ENCODE measurements around the gene MRPL43. TPM values are rescaled to one million over a fixed set of nuclear protein-coding genes. Genes with fewer than 3 reads are reported as not detected.

Gene MRPL43
- polyA plus RNA-seq, 3 donors from 2014 or later = 117 to 163 (median 129) TPM

DNA sequence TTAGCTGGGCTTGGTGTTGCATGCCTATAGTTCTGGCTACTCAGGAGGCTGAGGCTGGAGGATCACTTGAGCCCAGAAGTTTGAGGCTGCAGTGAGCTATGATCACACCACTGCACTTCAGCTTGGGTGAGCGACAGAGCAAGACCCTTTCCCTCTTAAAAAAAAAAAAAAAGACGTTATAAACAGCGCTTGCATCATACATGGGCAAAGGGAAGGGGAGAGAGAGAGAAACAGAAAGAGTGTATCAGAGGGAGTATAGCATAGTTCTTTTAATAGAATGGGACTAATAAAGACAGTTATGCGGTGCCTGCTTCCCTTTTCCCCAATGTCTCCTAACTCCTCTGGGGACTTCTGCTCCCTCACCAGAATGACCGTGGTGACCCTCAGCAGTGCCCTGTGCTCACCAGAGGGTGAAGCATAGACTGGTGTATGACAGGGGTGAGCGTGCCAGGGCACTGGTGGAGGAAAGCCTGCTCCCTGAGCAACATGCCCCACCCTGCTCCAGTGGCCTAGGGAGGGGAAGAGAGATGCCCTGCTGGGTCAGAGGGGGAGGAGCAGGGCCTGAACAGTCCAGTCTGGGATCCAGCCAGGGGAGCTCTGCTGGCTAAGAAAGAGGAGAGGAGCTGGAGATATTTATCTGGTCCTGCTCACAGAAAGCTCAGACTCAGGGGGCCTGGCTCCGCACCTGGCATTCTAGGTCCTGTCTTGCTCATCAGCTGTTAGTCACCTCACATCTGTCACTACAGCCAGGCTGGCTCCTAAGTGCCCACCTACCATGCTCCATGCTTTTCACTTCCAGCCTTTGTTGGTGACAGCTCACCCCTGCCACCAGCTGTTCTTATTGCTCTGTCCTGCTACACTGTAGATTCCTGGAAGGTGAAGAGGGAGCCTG is 41.4 kb upstream of the MRPL43 start:
- Mint-ChIP-seq H3K36me3 (no peaks in the 10 kb centered on the region), H3K27me3 (ENCODE audit: low read depth in 3 of 3) (peaks cover 3 to 14% (median 4%) of the 10 kb centered on the region in 3 donors), H3K9me3 (no peaks in the 10 kb centered on the region), H3K4me1 (peaks cover 22 to 26% of the 10 kb centered on the region in 2 donors), H3K4me3 (no peak overlapping the region), H3K27ac (no peak overlapping the region)
- no peak for DNase-seq

DNA sequence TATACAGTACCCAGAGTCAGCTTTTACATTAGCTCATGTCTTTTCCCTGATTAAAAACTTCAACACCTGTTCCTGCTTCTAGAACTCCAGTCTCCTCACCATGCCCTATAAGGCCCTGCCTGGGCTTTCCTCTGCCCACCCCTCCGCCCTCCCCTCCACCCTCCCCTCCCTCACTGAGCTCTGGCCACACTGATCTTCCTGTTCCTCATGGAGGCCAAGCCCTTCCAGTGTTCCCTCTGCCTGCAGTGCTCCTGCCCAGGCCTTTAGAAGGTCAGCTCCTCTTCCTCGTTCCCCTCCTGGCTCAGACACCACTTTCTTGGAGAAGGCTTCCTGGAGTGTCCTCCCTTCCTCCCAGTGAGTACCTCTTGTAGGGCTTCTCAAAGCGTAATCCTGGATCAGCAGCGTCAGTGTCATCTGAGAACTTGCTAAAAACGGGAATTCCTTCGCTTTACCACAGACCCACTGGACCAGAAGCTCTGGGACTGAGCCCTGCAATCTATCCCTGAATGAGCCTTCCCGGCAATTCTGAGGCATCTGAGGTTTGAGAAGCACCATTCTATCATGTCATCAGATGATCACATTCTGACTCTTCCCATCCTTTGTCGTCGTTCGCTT is 39.9 kb upstream of the MRPL43 start:
- Mint-ChIP-seq H3K4me1 (peaks cover 9 to 11% of the 10 kb centered on the region in 2 donors), H3K27ac (no peak overlapping the region), H3K36me3 (no peaks in the 10 kb centered on the region), H3K9me3 (no peaks in the 10 kb centered on the region), H3K27me3 (ENCODE audit: low read depth in 3 of 3) (peaks cover 3 to 9% (median 4%) of the 10 kb centered on the region in 3 donors), H3K4me3 (no peak overlapping the region)
- no peak for DNase-seq

- peaks cover 0 to 1% (median 0%) of the 10 kb centered on the region in 6 donors for H3K9me3 Mint-ChIP-seq
- no peaks in the 10 kb centered on the region for H3K4me1 Mint-ChIP-seq
- H3K4me3 Mint-ChIP-seq = no peak overlapping the region
- H3K36me3 Mint-ChIP-seq = no peaks in the 10 kb centered on the region
- no peak for DNase-seq
- H3K27ac Mint-ChIP-seq = no peak overlapping the region
- peaks cover 5 to 9% (median 8%) of the 10 kb centered on the region in 3 donors for H3K27me3 Mint-ChIP-seq (ENCODE audit: low read depth in 3 of 3)
Observed at GRCh38 chr10:101022967-101023705, 35.8 kb upstream of the MRPL43 start.

DNA sequence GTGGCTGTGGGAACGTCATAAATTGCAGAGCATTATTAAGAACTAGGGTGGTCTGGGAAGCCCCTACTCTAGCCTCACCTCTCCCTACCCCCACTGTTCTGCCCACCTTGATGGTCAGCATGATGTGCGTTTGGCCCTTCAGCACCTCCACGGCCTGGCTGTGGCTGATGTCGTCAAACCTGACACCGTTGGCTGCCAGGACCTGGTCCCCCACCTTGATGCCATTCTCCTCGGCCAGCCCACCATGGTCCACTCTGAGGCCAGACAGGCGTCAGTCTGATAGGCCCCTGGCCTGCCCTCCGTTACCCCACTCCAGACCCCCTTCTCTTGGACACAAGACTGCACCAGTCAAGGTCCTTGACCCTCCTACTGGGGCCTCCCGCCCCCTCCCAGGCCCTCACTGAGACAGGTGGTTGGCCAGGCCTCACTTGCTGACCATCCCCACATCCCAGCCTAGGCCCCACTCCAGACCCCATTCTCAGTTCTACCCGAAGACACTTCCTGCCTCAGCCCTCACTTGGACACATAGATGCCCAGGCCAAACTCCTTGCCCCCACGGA is 34.5 kb upstream of the MRPL43 start:
- H3K27me3 Mint-ChIP-seq (ENCODE audit: low read depth in 3 of 3) = peaks cover 13 to 15% (median 13%) of the 10 kb centered on the region in 3 donors
- peaks cover 0 to 1% (median 0%) of the 10 kb centered on the region in 6 donors for H3K9me3 Mint-ChIP-seq
- H3K4me3 Mint-ChIP-seq = no peak overlapping the region
- H3K36me3 Mint-ChIP-seq = no peaks in the 10 kb centered on the region
- no peak for DNase-seq
- H3K27ac Mint-ChIP-seq = no peak overlapping the region
- H3K4me1 Mint-ChIP-seq = no peaks in the 10 kb centered on the region

DNA sequence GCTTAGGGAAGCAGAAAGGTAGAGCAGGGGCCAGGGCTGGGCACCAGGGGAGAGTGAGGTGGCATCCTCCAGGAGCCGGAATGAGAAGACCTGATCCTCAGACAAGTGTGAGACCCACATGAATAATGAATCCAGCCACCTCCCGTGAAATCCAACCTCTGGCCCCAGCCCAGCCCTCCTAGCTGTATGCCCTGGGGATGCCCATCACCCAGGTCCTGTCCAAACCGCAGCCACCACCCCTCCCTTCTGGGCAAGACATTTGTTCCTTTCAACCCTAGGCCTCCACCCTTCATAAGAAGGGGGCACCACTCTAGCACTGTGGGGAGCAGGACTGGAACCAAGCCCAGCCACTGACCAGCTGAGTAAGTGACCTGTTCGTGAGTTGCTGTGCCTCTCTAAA is 33.9 kb upstream of the MRPL43 start:
- Mint-ChIP-seq H3K4me1 (no peaks in the 10 kb centered on the region), H3K36me3 (no peaks in the 10 kb centered on the region), H3K9me3 (peaks cover 0 to 1% (median 0%) of the 10 kb centered on the region in 6 donors), H3K4me3 (no peak overlapping the region), H3K27ac (no peak overlapping the region), H3K27me3 (ENCODE audit: low read depth in 3 of 3) (peaks cover 16 to 18% (median 16%) of the 10 kb centered on the region in 3 donors)
- no peak for DNase-seq

- Mint-ChIP-seq H3K36me3 (no peaks in the 10 kb centered on the region), H3K27ac (no peak overlapping the region), H3K4me1 (no peaks in the 10 kb centered on the region), H3K9me3 (peaks cover 0 to 1% (median 0%) of the 10 kb centered on the region in 6 donors), H3K27me3 (ENCODE audit: low read depth in 3 of 3) (peaks cover 16 to 20% (median 17%) of the 10 kb centered on the region in 3 donors), H3K4me3 (no peak overlapping the region)
- DNase-seq = no peak
Observed at GRCh38 chr10:101020427-101021075, 33.3 kb upstream of the MRPL43 start.

DNA sequence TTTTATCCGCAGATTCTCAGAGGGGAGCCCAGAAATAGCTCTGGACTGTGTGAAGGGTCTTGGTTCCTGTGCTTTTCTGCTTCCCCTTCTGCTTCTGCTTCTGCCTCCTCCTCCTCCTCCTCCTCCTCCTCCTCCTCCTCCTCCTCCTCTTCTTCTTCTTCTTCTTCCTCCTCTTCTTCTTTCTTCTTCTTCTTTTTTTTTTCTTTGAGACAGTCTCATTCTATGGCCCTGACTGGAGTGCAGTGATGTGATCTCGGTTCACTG is 32.1 kb upstream of the MRPL43 start:
- no peak for DNase-seq
- H3K27me3 Mint-ChIP-seq (ENCODE audit: low read depth in 3 of 3) = peaks cover 17 to 20% (median 19%) of the 10 kb centered on the region in 3 donors
- no peak overlapping the region for H3K4me3 Mint-ChIP-seq
- no peaks in the 10 kb centered on the region for H3K36me3 Mint-ChIP-seq
- peaks cover 1 to 4% of the 10 kb centered on the region in 2 donors for H3K4me1 Mint-ChIP-seq
- peaks cover 0 to 1% (median 0%) of the 10 kb centered on the region in 6 donors for H3K9me3 Mint-ChIP-seq
- no peak overlapping the region for H3K27ac Mint-ChIP-seq

- Mint-ChIP-seq H3K9me3 (peaks cover 0 to 1% (median 0%) of the 10 kb centered on the region in 6 donors), H3K36me3 (no peaks in the 10 kb centered on the region), H3K4me3 (no peak overlapping the region), H3K27ac (no peak overlapping the region), H3K27me3 (ENCODE audit: low read depth in 3 of 3) (peaks cover 17 to 22% (median 19%) of the 10 kb centered on the region in 3 donors), H3K4me1 (peaks cover 6% of the 10 kb centered on the region in 2 donors)
- peak; percentile 51 to 54 (median 52) for DNase-seq
Observed at GRCh38 chr10:101018600-101019439, 31.5 kb upstream of the MRPL43 start.

GRCh38 chr10:101018118-101018599 is 30.9 kb upstream of the MRPL43 start:
- DNase-seq = no peak
- Mint-ChIP-seq H3K36me3 (no peaks in the 10 kb centered on the region), H3K4me3 (no peak overlapping the region), H3K9me3 (peaks cover 0 to 1% (median 0%) of the 10 kb centered on the region in 6 donors), H3K27me3 (ENCODE audit: low read depth in 3 of 3) (peaks cover 17 to 25% (median 19%) of the 10 kb centered on the region in 3 donors), H3K4me1 (peaks cover 6 to 8% of the 10 kb centered on the region in 2 donors), H3K27ac (no peak overlapping the region)

- peaks cover 11 to 12% of the 10 kb centered on the region in 2 donors for H3K4me1 Mint-ChIP-seq
- peaks cover 17 to 23% (median 19%) of the 10 kb centered on the region in 3 donors for H3K27me3 Mint-ChIP-seq (ENCODE audit: low read depth in 3 of 3)
- peaks cover 0 to 1% (median 0%) of the 10 kb centered on the region in 6 donors for H3K9me3 Mint-ChIP-seq
- DNase-seq = no peak
- H3K4me3 Mint-ChIP-seq = no peak overlapping the region
- no peak overlapping the region for H3K27ac Mint-ChIP-seq
- H3K36me3 Mint-ChIP-seq = no peaks in the 10 kb centered on the region
Observed at GRCh38 chr10:101016814-101017213, 29.5 kb upstream of the MRPL43 start.

DNA sequence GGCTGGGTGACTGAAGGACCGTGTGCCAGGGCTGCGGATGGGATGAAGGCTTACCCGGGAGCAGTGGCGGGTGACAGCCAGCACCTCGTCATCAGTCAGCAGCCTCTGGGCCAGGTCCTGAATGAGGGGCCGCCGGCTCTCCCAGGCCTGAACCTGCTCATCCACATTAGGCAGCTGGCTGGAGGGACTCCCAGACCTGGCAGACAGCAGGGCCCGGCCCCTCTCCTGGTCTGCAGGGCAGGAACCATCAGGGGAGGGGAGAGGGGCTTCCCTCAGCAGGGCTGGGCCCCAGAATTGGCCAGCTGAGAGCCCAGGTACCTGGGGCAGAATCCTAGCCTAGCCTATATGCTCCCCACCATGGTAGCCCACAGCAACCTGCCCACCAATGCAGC is 28.3 kb upstream of the MRPL43 start:
- peaks cover 0 to 1% (median 0%) of the 10 kb centered on the region in 6 donors for H3K9me3 Mint-ChIP-seq
- DNase-seq = no peak
- H3K4me1 Mint-ChIP-seq = peaks cover 11 to 12% of the 10 kb centered on the region in 2 donors
- H3K4me3 Mint-ChIP-seq = no peak overlapping the region
- no peak overlapping the region for H3K27ac Mint-ChIP-seq
- peaks cover 16 to 19% (median 16%) of the 10 kb centered on the region in 3 donors for H3K27me3 Mint-ChIP-seq (ENCODE audit: low read depth in 3 of 3)
- H3K36me3 Mint-ChIP-seq = no peaks in the 10 kb centered on the region

GRCh38 chr10:101014966-101015581 is 27.8 kb upstream of the MRPL43 start:
- Mint-ChIP-seq H3K36me3 (no peaks in the 10 kb centered on the region), H3K4me1 (peaks cover 11 to 12% of the 10 kb centered on the region in 2 donors), H3K9me3 (peaks cover 0 to 1% (median 0%) of the 10 kb centered on the region in 6 donors), H3K27me3 (ENCODE audit: low read depth in 3 of 3) (peaks cover 12 to 19% (median 16%) of the 10 kb centered on the region in 3 donors), H3K27ac (peak overlapping the region in 1 of 6 donors; percentile 16), H3K4me3 (no peak overlapping the region)
- DNase-seq = no peak

All from immature natural killer cell (primary cell).